HepG2 (cell line): ENCODE data around the gene PCBP1. TPM values are rescaled to one million over a fixed set of nuclear protein-coding genes. Genes with fewer than 3 reads are reported as not detected.

Experiments
- AKNA ChIP-seq: sonication (generic); formaldehyde crosslinking; IDR thresholded peaks from 2 replicates; pipeline ENCODE4 v1.4.0; 2020; ENCODE audit warnings: missing genetic modification reagents, borderline replicate concordance
- CHCHD3 ChIP-seq: sonication (generic); formaldehyde crosslinking; IDR thresholded peaks from 2 replicates; pipeline ENCODE4 v1.8.0; 2022; ENCODE audit warnings: mild to moderate bottlenecking, missing genetic modification reagents, moderate library complexity
- FOXA3 ChIP-seq: IDR thresholded peaks from 2 replicates; pipeline ENCODE4 v1.6.1; 2016; ENCODE audit warnings: missing genetic modification reagents, missing compliant biosample characterization
- IRF9 ChIP-seq: sonication (generic); formaldehyde crosslinking; IDR thresholded peaks from 2 replicates; pipeline ENCODE4 v1.8.0; 2022; ENCODE audit warnings: missing genetic modification reagents, mild to moderate bottlenecking, borderline replicate concordance
- MXD4 ChIP-seq: IDR thresholded peaks from 2 replicates; pipeline ENCODE4 v1.6.1; 2016; ENCODE audit warnings: mild to moderate bottlenecking, missing biosample characterization, missing genetic modification reagents
- NONO ChIP-seq, 2 experiments: fragments of 450-650 bp in 1 of 2; sonication (generic) in 1 of 2; formaldehyde crosslinking in 1 of 2; IDR thresholded peaks in 1 of 2; conservative IDR thresholded peaks in 1 of 2; 2 replicates each; pipeline versions ENCODE4 v1.6.1 to v1.8.0; 2017 to 2022; ENCODE audit warnings: mild to moderate bottlenecking in 1 of 2, missing genetic modification reagents in 1 of 2, moderate library complexity in 1 of 2
- NR2F6 ChIP-seq, 2 experiments: IDR thresholded peaks; 2 replicates each; pipeline ENCODE4 v1.6.1; 2016; ENCODE audit warnings: antibody characterized with exemption in 1 of 2, mild to moderate bottlenecking in 1 of 2
- ONECUT2 ChIP-seq: sonication (generic); formaldehyde crosslinking; IDR thresholded peaks from 2 replicates; pipeline ENCODE4 v1.4.0; 2020; ENCODE audit warnings: missing genetic modification reagents
- PLRG1 ChIP-seq: fragments of 450-650 bp; conservative IDR thresholded peaks from 2 replicates; pipeline ENCODE4 v1.6.1; 2016
- TEAD3 ChIP-seq: optimal IDR thresholded peaks from 2 replicates; pipeline ENCODE3; 2016; ENCODE audit warnings: borderline replicate concordance
- ZNF414 ChIP-seq: sonication (generic); formaldehyde crosslinking; IDR thresholded peaks from 2 replicates; pipeline ENCODE4 v1.5.0; 2020; ENCODE audit warnings: missing genetic modification reagents
- ZNF724P ChIP-seq: sonication (generic); formaldehyde crosslinking; IDR thresholded peaks from 2 replicates; pipeline ENCODE4 v1.8.0; 2022; ENCODE audit warnings: missing genetic modification reagents, borderline replicate concordance
- ZSCAN12 ChIP-seq: sonication (generic); formaldehyde crosslinking; IDR thresholded peaks from 2 replicates; pipeline ENCODE4 v1.9.0; 2021; ENCODE audit warnings: mild to moderate bottlenecking, missing genetic modification reagents
- polyA plus RNA-seq, 8 experiments: library from polyadenylated mRNA; depleted of rRNA in 3 of 8; stranded (reverse) in 7 of 8; unstranded in 1 of 8; fragments of >200 nt; fragmentation: Illumina TruSeq in 4 of 8; extraction: Trizol in 4 of 8; gene quantifications; 2 replicates each; pipeline versions ENCODE4 v1.2.1 to v1.2.3, GENCODE V29; 2011 to 2016; ENCODE audit warnings: low read depth in 4 of 8, missing spikeins in 1 of 8, mixed read lengths in 1 of 8; ENCODE audit not compliant: insufficient read depth in 1 of 8
- total RNA-seq, 5 experiments: library from RNA; depleted of rRNA; stranded (reverse); fragments of >200 nt; fragmentation: Illumina TruSeq; extraction: Trizol; gene quantifications; 2 replicates each; pipeline ENCODE4 v1.2.3, GENCODE V29; 2016; ENCODE audit warnings: low read depth in 1 of 5
- TF ChIP-seq, protein P1 (sequence below): sonication (generic); formaldehyde crosslinking; IDR thresholded peaks from 2 replicates; pipeline ENCODE4 v1.5.0; 2020; ENCODE audit warnings: missing genetic modification reagents
- TF ChIP-seq, protein P2 (sequence below): sonication (generic); formaldehyde crosslinking; IDR thresholded peaks from 2 replicates; pipeline ENCODE4 v1.4.0; 2020; ENCODE audit warnings: mild to moderate bottlenecking, missing genetic modification reagents
- TF ChIP-seq, protein P3 (sequence below): sonication (generic); formaldehyde crosslinking; IDR thresholded peaks from 2 replicates; pipeline ENCODE4 v1.8.1; 2023; ENCODE audit warnings: mild to moderate bottlenecking, inconsistent platforms, moderate library complexity, missing genetic modification reagents, borderline replicate concordance
- TF ChIP-seq, protein P4 (sequence below): sonication (generic); formaldehyde crosslinking; IDR thresholded peaks from 2 replicates; pipeline ENCODE4 v1.5.0; 2020; ENCODE audit warnings: missing genetic modification reagents

PCBP1 gene
- total and polyA plus RNA-seq, 2 of the 13 experiments (the other 11 are each of a cell fraction or from before 2014, with no cell fraction given): 32.0 to 137 TPM

GRCh38 chr2:70087702-70088597 is 673 bp downstream of the PCBP1 start (continued):
- TF ChIP-seq AKNA (no peak), ONECUT2 (CRISPR knock-in tag) (no peak), CHCHD3 (CRISPR knock-in tag) (no peak), IRF9 (CRISPR knock-in tag) (peak; percentile 88; the same call in 1 of the 2 replicates), ZNF414 (CRISPR knock-in tag) (no peak), NR2F6 (IDR thresholded peaks at IDR 0.05) (no peak; the same call in 1 of the 2 replicates), NR2F6 (CRISPR knock-in tag; IDR thresholded peaks at IDR 0.05) (no peak), PLRG1 (no peak), ZSCAN12 (CRISPR knock-in tag) (no peak), FOXA3 (no peak; the same call in 1 of the 2 replicates), ZNF724P (CRISPR knock-in tag) (0 out of 2 replicates have a peak, but pooled peaks have one; percentile 80), TEAD3 (no peak), NONO (IDR thresholded peaks at IDR 0.05) (no peak), NONO (CRISPR knock-in tag; conservative IDR thresholded peaks at IDR 0.05) (peak; percentile 56), MXD4 (CRISPR knock-in tag) (peak; percentile 55; the same call in 1 of the 2 replicates)
- TF ChIP-seq, protein P1, sequence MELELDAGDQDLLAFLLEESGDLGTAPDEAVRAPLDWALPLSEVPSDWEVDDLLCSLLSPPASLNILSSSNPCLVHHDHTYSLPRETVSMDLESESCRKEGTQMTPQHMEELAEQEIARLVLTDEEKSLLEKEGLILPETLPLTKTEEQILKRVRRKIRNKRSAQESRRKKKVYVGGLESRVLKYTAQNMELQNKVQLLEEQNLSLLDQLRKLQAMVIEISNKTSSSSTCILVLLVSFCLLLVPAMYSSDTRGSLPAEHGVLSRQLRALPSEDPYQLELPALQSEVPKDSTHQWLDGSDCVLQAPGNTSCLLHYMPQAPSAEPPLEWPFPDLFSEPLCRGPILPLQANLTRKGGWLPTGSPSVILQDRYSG (CRISPR knock-in tag): no peak
- TF ChIP-seq, protein P2, sequence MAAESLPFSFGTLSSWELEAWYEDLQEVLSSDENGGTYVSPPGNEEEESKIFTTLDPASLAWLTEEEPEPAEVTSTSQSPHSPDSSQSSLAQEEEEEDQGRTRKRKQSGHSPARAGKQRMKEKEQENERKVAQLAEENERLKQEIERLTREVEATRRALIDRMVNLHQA (CRISPR knock-in tag): no peak
- TF ChIP-seq, protein P3, sequence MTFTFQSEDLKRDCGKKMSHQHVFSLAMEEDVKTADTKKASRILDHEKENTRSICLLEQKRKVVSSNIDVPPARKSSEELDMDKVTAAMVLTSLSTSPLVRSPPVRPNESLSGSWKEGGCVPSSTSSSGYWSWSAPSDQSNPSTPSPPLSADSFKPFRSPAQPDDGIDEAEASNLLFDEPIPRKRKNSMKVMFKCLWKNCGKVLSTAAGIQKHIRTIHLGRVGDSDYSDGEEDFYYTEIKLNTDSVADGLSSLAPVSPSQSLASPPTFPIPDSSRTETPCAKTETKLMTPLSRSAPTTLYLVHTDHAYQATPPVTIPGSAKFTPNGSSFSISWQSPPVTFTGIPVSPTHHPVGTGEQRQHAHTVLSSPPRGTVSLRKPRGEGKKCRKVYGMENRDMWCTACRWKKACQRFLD (CRISPR knock-in tag): no peak; the same call in 1 of the 2 replicates
- TF ChIP-seq, protein P4, sequence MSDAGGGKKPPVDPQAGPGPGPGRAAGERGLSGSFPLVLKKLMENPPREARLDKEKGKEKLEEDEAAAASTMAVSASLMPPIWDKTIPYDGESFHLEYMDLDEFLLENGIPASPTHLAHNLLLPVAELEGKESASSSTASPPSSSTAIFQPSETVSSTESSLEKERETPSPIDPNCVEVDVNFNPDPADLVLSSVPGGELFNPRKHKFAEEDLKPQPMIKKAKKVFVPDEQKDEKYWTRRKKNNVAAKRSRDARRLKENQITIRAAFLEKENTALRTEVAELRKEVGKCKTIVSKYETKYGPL (CRISPR knock-in tag): no peak
